GM12878 (cell line): ENCODE results near the gene CST6. TPM values are rescaled to one million over a fixed set of nuclear protein-coding genes. Genes with fewer than 3 reads are reported as not detected.

Experiments used
- ATAC-seq: fragments of 200-7000 bp; cut with Tn5 transposase; 3 replicates; pipeline ENCODE4 v1.9.1; 2020; ENCODE audit warnings: mild to moderate bottlenecking, moderate library complexity
- BruUV-seq: library from RNA; stranded (reverse); fragments of 400-500 nt; replicated peaks from 2 replicates; lab custom pipeline; 2021; lab: Mats Ljungman, UMichigan
- CTCF ChIA-PET: fragments of 300-600 bp; sonication (Branson Sonifier 250); formaldehyde crosslinking; extraction: SDS; loops from one replicate; lab custom pipeline; 2021; ENCODE audit warnings: inconsistent platforms; lab: Yijun Ruan, JAX
- POLR2A ChIA-PET: fragments of 350-600 bp; formaldehyde crosslinking; extraction: SDS; loops from one replicate; lab custom pipeline; 2021; ENCODE audit warnings: inconsistent platforms; lab: Charles Lee
- RAD21 ChIA-PET: fragments of 300-600 bp; sonication (Branson Sonifier 250); formaldehyde crosslinking; loops from one replicate; lab custom pipeline; 2023; ENCODE audit warnings: antibody characterized with exemption; ENCODE audit not compliant: unreplicated experiment; lab: Charles Lee
- SMC1A ChIA-PET: fragments of 300-600 bp; sonication (Branson Sonifier 250); formaldehyde crosslinking; loops from one replicate; lab custom pipeline; 2023; ENCODE audit not compliant: unreplicated experiment, uncharacterized antibody; lab: Charles Lee
- DNase-seq: peaks from one replicate; pipeline ENCODE4 v3.0.0-alpha.2; 2011; ENCODE audit warnings: low read depth, low spot score
- FAIRE-seq: peaks from 3 replicates; lab custom pipeline; 2011; peaks lifted over from hg19 to GRCh38; lab: Jason Lieb, UNC
- H2AFZ ChIP-seq: 2 replicates; pipeline ENCODE4 v1.6.0; 2011; ENCODE audit warnings: low read depth, low read length, control low read depth; ENCODE audit not compliant: control insufficient read depth
- H3K27ac ChIP-seq: 2 replicates; pipeline ENCODE4 v1.5.1; 2011; ENCODE audit warnings: control low read depth; ENCODE audit not compliant: control insufficient read depth, insufficient read depth
- H3K27me3 ChIP-seq, 2 experiments: replicated peaks in 1 of 2; 2 replicates each; pipeline versions ENCODE4 v1.6.0 to v1.6.1; 2011; ENCODE audit warnings: low read length in 1 of 2; ENCODE audit not compliant: control insufficient read depth in 2 of 2, insufficient read depth in 2 of 2
- H3K36me3 ChIP-seq, 2 experiments: 2 replicates each; pipeline ENCODE4 v1.5.1; 2011; ENCODE audit warnings: low read length in 1 of 2; ENCODE audit not compliant: control insufficient read depth in 2 of 2, insufficient read depth in 2 of 2
- H3K4me1 ChIP-seq: 2 replicates; pipeline ENCODE4 v1.6.1; 2011; ENCODE audit warnings: mild to moderate bottlenecking, low read length, moderate library complexity, mixed read lengths; ENCODE audit not compliant: control insufficient read depth, insufficient read depth
- H3K4me2 ChIP-seq: 2 replicates; pipeline ENCODE4 v1.6.0; 2011; ENCODE audit warnings: control low read depth; ENCODE audit not compliant: control insufficient read depth, insufficient read depth
- H3K4me3 ChIP-seq: fragments of 200-600 bp; sonication (generic); 2 replicates; pipeline ENCODE4 v1.5.1; 2016
- H3K79me2 ChIP-seq: 2 replicates; pipeline ENCODE4 v1.6.0; 2011; ENCODE audit warnings: low read length; ENCODE audit not compliant: control insufficient read depth, insufficient read depth
- H3K9ac ChIP-seq: 2 replicates; pipeline ENCODE4 v1.8.0; 2011; ENCODE audit warnings: low read length, control low read depth, mixed read lengths; ENCODE audit not compliant: control insufficient read depth, insufficient read depth
- H3K9me3 ChIP-seq: replicated peaks from 3 replicates; pipeline ENCODE4 v1.5.1; 2011; ENCODE audit warnings: mild to moderate bottlenecking, low read length; ENCODE audit not compliant: control insufficient read depth, insufficient read depth
- H4K20me1 ChIP-seq: 2 replicates; pipeline ENCODE4 v1.6.0; 2011; ENCODE audit not compliant: control insufficient read depth, insufficient read depth
- CHD1 ChIP-seq: IDR thresholded peaks from 2 replicates; pipeline ENCODE4 v1.6.1; 2012; ENCODE audit warnings: low read depth, low read length, improper control_type of control experiment
- CREB1 ChIP-seq: IDR thresholded peaks from 2 replicates; pipeline ENCODE4 v1.6.1; 2012; ENCODE audit warnings: low read depth, mild to moderate bottlenecking, inconsistent platforms
- HDGF ChIP-seq: fragments of 450-650 bp; IDR thresholded peaks from 2 replicates; pipeline ENCODE4 v1.6.1; 2016; ENCODE audit warnings: antibody characterized with exemption
- KAT2A ChIP-seq: conservative IDR thresholded peaks from 2 replicates; pipeline ENCODE4 v1.6.1; 2011; ENCODE audit warnings: low read depth, low read length; ENCODE audit not compliant: control insufficient read depth
- KDM1A ChIP-seq: fragments of 200-600 bp; sonication (generic); IDR thresholded peaks from 2 replicates; pipeline ENCODE4 v1.6.1; 2016; ENCODE audit warnings: borderline replicate concordance
- LARP7 ChIP-seq: fragments of 450-650 bp; IDR thresholded peaks from 2 replicates; pipeline ENCODE4 v1.6.1; 2017; ENCODE audit warnings: mild to moderate bottlenecking
- NFXL1 ChIP-seq: fragments of 450-650 bp; IDR thresholded peaks from 2 replicates; pipeline ENCODE4 v1.6.1; 2017; ENCODE audit warnings: antibody characterized with exemption, mild to moderate bottlenecking, borderline replicate concordance
- RCOR1 ChIP-seq: conservative IDR thresholded peaks from 2 replicates; pipeline ENCODE4 v1.6.1; 2012; ENCODE audit warnings: low read depth, low read length, improper control_type of control experiment
- TCF7 ChIP-seq: IDR thresholded peaks from 2 replicates; pipeline ENCODE4 v1.6.1; 2014; ENCODE audit warnings: antibody characterized with exemption, borderline replicate concordance
- WGBS: methylation state at CpG from one replicate; pipeline ENCODE4 v1.1.6; 2016; ENCODE audit warnings: low lambda C conversion rate; ENCODE audit not compliant: insufficient replicate concordance, insufficient coverage; ENCODE audit errors: missing lambda C conversion rate; 5-methylcytosine and 5-hydroxymethylcytosine counted together
- in situ Hi-C: fragments of 300-500 bp; cut with MboI; formaldehyde crosslinking; loops from 9 replicates; pipeline ENCODE4 v1.14.3; 2018; ENCODE audit warnings: mixed read lengths
- intact Hi-C: fragments of 100-400 bp; cut with micrococcal nuclease; formaldehyde crosslinking; loops from one replicate; pipeline ENCODE4 v1.14.2; 2022; ENCODE audit not compliant: unreplicated experiment
- polyA plus RNA-seq, 11 experiments: library from polyadenylated mRNA; depleted of rRNA in 4 of 11; unstranded in 6 of 11; stranded (reverse) in 5 of 11; fragments of >200 nt; fragmentation: Nextera tagmentation in 4 of 11; fragmentation: Illumina TruSeq in 1 of 11; extraction: Ambion mirVana in 4 of 11; extraction: Trizol in 1 of 11; gene quantifications; 1 replicate in 1 of 11; 2 replicates in 10 of 11; pipeline versions ENCODE4 v1.2.1 to v1.2.3, GENCODE V29; 2011 to 2016; ENCODE audit warnings: inconsistent platforms in 2 of 11, missing spikeins in 2 of 11, low read depth in 1 of 11
- total RNA-seq, 4 experiments: library from RNA; depleted of rRNA in 3 of 4; stranded (reverse); fragments of >200 nt in 3 of 4; fragmentation: Illumina TruSeq in 1 of 4; extraction: Trizol in 1 of 4; gene quantifications; 2 replicates each; pipeline versions ENCODE4 v1.2.1 to v1.2.3, GENCODE V29; 2013 to 2021
- TF ChIP-seq, protein P1 (sequence below): fragments of 450-650 bp; IDR thresholded peaks from 2 replicates; pipeline ENCODE4 v1.6.1; 2017; ENCODE audit warnings: mild to moderate bottlenecking
- TF ChIP-seq, protein P2 (sequence below): fragments of 450-650 bp; IDR thresholded peaks from 2 replicates; pipeline ENCODE4 v1.6.1; 2017; ENCODE audit warnings: mild to moderate bottlenecking, moderate library complexity
- TF ChIP-seq, protein P3 (sequence below): IDR thresholded peaks from 2 replicates; pipeline ENCODE4 v1.6.1; 2011; ENCODE audit warnings: mild to moderate bottlenecking, low read depth, low read length, moderate library complexity; ENCODE audit not compliant: insufficient replicate concordance
- TF ChIP-seq, protein P4 (sequence below): fragments of 450-650 bp; IDR thresholded peaks from 2 replicates; pipeline ENCODE4 v1.6.1; 2017; ENCODE audit warnings: mild to moderate bottlenecking, moderate library complexity

Gene CST6
- total and polyA plus RNA-seq, 10 of the 15 experiments (the other 5 are each of a cell fraction or from before 2014, with no cell fraction given), result not detected

DNA sequence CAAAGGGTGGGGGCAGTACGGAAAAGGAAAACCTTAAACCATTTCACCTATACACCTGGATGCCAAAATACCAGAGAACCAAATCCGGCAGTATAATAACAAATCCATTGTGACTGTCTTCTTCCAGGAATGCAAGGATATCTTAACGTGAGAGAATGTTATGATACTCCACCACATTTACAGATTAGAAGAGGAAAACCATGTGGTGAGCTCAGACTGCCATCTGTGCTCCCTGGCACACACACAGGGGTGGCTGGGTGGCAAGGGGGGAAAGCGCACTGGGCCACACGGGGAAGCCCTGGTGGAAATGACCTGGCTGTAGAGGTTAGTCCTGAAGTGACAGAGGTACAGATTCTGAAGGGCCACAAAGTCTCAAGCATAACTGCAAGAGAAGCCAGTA, 19.8 kb upstream of the CST6 start:
- no peak overlapping the region for H2AFZ ChIP-seq
- no TSS peak for BruUV-seq
- RAD21 ChIA-PET, result interaction anchor here (0.9 to 1.2 kb wide), 2 partner anchors 104 to 107 kb away, joined by 4 read pairs; partner anchors contain the start of gene FIBP
- POLR2A ChIA-PET, result interaction anchor here (0.5 to 1.2 kb wide), 2 partner anchors 103 to 344 kb away, joined by 3 to 5 read pairs; partner anchors contain the start of gene FIBP
- H3K9me3 ChIP-seq, result no peaks in the 10 kb centered on the region
- no peak overlapping the region for H3K4me3 ChIP-seq
- ATAC-seq, result no peak
- CTCF ChIA-PET, result interaction anchor here (1.0 to 7.9 kb wide), 7 partner anchors 17 to 280 kb away, joined by 3 to 167 read pairs (median 6); partner anchors contain the start of genes CCDC85B, FIBP and KAT5
- in situ Hi-C loops (no loop called here), intact Hi-C loops (no loop called here)
- peaks cover 0 to 8% of the 10 kb centered on the region in 2 experiments; a peak in 1 of 4 replicates for H3K36me3 ChIP-seq
- no peak overlapping the region for H3K27ac ChIP-seq
- FAIRE-seq, result no peak
- H3K4me2 ChIP-seq, result no peak overlapping the region
- no peaks in the 10 kb centered on the region for H3K4me1 ChIP-seq
- WGBS, result 88% methylated on average over 5 of the region's 5 CpGs
- no peaks in the 10 kb centered on the region for H3K27me3 ChIP-seq
- SMC1A ChIA-PET, result interaction anchor here (1.3 to 2.5 kb wide), 3 partner anchors 108 to 173 kb away, joined by 3 to 8 read pairs (median 3); no protein-coding TSS in a partner anchor
- DNase-seq, result no peak
- no peaks in the 10 kb centered on the region for H4K20me1 ChIP-seq
- H3K79me2 ChIP-seq, result no peaks in the 10 kb centered on the region
- no peak overlapping the region for H3K9ac ChIP-seq
- TF ChIP-seq, protein P1, sequence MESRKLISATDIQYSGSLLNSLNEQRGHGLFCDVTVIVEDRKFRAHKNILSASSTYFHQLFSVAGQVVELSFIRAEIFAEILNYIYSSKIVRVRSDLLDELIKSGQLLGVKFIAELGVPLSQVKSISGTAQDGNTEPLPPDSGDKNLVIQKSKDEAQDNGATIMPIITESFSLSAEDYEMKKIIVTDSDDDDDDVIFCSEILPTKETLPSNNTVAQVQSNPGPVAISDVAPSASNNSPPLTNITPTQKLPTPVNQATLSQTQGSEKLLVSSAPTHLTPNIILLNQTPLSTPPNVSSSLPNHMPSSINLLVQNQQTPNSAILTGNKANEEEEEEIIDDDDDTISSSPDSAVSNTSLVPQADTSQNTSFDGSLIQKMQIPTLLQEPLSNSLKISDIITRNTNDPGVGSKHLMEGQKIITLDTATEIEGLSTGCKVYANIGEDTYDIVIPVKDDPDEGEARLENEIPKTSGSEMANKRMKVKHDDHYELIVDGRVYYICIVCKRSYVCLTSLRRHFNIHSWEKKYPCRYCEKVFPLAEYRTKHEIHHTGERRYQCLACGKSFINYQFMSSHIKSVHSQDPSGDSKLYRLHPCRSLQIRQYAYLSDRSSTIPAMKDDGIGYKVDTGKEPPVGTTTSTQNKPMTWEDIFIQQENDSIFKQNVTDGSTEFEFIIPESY, result no peak
- TF ChIP-seq CHD1, result no peak
- TF ChIP-seq, protein P2, sequence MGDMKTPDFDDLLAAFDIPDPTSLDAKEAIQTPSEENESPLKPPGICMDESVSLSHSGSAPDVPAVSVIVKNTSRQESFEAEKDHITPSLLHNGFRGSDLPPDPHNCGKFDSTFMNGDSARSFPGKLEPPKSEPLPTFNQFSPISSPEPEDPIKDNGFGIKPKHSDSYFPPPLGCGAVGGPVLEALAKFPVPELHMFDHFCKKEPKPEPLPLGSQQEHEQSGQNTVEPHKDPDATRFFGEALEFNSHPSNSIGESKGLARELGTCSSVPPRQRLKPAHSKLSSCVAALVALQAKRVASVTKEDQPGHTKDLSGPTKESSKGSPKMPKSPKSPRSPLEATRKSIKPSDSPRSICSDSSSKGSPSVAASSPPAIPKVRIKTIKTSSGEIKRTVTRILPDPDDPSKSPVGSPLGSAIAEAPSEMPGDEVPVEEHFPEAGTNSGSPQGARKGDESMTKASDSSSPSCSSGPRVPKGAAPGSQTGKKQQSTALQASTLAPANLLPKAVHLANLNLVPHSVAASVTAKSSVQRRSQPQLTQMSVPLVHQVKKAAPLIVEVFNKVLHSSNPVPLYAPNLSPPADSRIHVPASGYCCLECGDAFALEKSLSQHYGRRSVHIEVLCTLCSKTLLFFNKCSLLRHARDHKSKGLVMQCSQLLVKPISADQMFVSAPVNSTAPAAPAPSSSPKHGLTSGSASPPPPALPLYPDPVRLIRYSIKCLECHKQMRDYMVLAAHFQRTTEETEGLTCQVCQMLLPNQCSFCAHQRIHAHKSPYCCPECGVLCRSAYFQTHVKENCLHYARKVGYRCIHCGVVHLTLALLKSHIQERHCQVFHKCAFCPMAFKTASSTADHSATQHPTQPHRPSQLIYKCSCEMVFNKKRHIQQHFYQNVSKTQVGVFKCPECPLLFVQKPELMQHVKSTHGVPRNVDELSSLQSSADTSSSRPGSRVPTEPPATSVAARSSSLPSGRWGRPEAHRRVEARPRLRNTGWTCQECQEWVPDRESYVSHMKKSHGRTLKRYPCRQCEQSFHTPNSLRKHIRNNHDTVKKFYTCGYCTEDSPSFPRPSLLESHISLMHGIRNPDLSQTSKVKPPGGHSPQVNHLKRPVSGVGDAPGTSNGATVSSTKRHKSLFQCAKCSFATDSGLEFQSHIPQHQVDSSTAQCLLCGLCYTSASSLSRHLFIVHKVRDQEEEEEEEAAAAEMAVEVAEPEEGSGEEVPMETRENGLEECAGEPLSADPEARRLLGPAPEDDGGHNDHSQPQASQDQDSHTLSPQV, result no peak
- no peak for TF ChIP-seq RCOR1
- TF ChIP-seq, protein P3, sequence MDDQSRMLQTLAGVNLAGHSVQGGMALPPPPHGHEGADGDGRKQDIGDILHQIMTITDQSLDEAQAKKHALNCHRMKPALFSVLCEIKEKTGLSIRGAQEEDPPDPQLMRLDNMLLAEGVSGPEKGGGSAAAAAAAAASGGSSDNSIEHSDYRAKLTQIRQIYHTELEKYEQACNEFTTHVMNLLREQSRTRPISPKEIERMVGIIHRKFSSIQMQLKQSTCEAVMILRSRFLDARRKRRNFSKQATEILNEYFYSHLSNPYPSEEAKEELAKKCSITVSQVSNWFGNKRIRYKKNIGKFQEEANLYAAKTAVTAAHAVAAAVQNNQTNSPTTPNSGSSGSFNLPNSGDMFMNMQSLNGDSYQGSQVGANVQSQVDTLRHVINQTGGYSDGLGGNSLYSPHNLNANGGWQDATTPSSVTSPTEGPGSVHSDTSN, result no peak
- TF ChIP-seq TCF7, result no peak
- no peak for TF ChIP-seq HDGF
- no peak for TF ChIP-seq KDM1A
- no peak for TF ChIP-seq KAT2A
- no peak for TF ChIP-seq CREB1
- no peak for TF ChIP-seq LARP7
- TF ChIP-seq, protein P4, sequence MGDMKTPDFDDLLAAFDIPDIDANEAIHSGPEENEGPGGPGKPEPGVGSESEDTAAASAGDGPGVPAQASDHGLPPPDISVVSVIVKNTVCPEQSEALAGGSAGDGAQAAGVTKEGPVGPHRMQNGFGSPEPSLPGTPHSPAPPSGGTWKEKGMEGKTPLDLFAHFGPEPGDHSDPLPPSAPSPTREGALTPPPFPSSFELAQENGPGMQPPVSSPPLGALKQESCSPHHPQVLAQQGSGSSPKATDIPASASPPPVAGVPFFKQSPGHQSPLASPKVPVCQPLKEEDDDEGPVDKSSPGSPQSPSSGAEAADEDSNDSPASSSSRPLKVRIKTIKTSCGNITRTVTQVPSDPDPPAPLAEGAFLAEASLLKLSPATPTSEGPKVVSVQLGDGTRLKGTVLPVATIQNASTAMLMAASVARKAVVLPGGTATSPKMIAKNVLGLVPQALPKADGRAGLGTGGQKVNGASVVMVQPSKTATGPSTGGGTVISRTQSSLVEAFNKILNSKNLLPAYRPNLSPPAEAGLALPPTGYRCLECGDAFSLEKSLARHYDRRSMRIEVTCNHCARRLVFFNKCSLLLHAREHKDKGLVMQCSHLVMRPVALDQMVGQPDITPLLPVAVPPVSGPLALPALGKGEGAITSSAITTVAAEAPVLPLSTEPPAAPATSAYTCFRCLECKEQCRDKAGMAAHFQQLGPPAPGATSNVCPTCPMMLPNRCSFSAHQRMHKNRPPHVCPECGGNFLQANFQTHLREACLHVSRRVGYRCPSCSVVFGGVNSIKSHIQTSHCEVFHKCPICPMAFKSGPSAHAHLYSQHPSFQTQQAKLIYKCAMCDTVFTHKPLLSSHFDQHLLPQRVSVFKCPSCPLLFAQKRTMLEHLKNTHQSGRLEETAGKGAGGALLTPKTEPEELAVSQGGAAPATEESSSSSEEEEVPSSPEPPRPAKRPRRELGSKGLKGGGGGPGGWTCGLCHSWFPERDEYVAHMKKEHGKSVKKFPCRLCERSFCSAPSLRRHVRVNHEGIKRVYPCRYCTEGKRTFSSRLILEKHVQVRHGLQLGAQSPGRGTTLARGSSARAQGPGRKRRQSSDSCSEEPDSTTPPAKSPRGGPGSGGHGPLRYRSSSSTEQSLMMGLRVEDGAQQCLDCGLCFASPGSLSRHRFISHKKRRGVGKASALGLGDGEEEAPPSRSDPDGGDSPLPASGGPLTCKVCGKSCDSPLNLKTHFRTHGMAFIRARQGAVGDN, result no peak
- no peak for TF ChIP-seq NFXL1
